Activated CD8-positive, alpha-beta memory T cell treated with anti-CD3 and anti-CD28 coated beads for 36 hours (primary cell): ENCODE data around the gene NOL9. TPM values are rescaled to one million over a fixed set of nuclear protein-coding genes. Genes with fewer than 3 reads are reported as not detected.

ENCODE experiments used
- CTCF ChIA-PET: fragments of 350-600 bp; sonication (Branson Sonifier 250); formaldehyde crosslinking; loops from one replicate; lab custom pipeline; 2021; ENCODE audit warnings: antibody characterized with exemption; lab: Charles Lee
- POLR2A ChIA-PET: fragments of 350-600 bp; sonication (Branson Sonifier 250); formaldehyde crosslinking; loops from one replicate; lab custom pipeline; 2021; ENCODE audit warnings: antibody characterized with exemption; lab: Charles Lee
- total RNA-seq, 2 experiments: library from RNA; stranded (reverse); gene quantifications; one replicate each; pipeline ENCODE4 v1.2.3, GENCODE V29; 2021

NOL9 gene
- total RNA-seq, 2 experiments from 2014 or later, result 59.1 to 59.2 TPM

- CTCF ChIA-PET, result interaction anchor here (0.7 kb wide), 2 partner anchors 11 to 44 kb away, joined by 3 read pairs; no protein-coding TSS in a partner anchor
- POLR2A ChIA-PET, result no interaction called here
Observed at GRCh38 chr1:6546326-6546725, 8.0 kb downstream of the NOL9 start.

GRCh38 chr1:6545276-6546112, 8.8 kb downstream of the NOL9 start:
- ChIA-PET POLR2A (no interaction called here), CTCF (interaction anchor here (0.7 kb wide), 1 partner anchor 12 kb away, joined by 3 read pairs; no protein-coding TSS in a partner anchor)

GRCh38 chr1:6544831-6545230, 9.5 kb downstream of the NOL9 start:
- CTCF ChIA-PET, result no interaction called here
- POLR2A ChIA-PET, result no interaction called here

GRCh38 chr1:6538956-6539355, 15.4 kb downstream of the NOL9 start:
- CTCF ChIA-PET, result no interaction called here
- POLR2A ChIA-PET, result no interaction called here

GRCh38 chr1:6536291-6536690, 18.0 kb downstream of the NOL9 start:
- POLR2A ChIA-PET, result interaction anchor here (0.7 kb wide), 1 partner anchor 17 kb away, joined by 3 read pairs; no protein-coding TSS in a partner anchor

GRCh38 chr1:6535214-6535613, 19.1 kb downstream of the NOL9 start:
- ChIA-PET POLR2A (no interaction called here), CTCF (interaction anchor here (0.5 to 1.1 kb wide), 2 partner anchors 8 to 45 kb away, joined by 3 to 4 read pairs; no protein-coding TSS in a partner anchor)

More at GRCh38 chr1:6536291-6536690, 18.0 kb downstream of the NOL9 start:
- CTCF ChIA-PET, result interaction anchor here (1.1 to 1.4 kb wide), 2 partner anchors 9 to 18 kb away, joined by 4 read pairs; partner anchors contain the start of genes NOL9 and TAS1R1

- POLR2A ChIA-PET, result no interaction called here
- CTCF ChIA-PET, result interaction anchor here (0.6 kb wide), 1 partner anchor 198 kb away, joined by 3 read pairs; no protein-coding TSS in a partner anchor
Observed at GRCh38 chr1:6534248-6534822, 20.0 kb downstream of the NOL9 start.

- POLR2A ChIA-PET, result no interaction called here
- CTCF ChIA-PET, result no interaction called here
Observed at GRCh38 chr1:6531996-6532395, 22.3 kb downstream of the NOL9 start.

GRCh38 chr1:6530504-6531160, 23.7 kb downstream of the NOL9 start:
- ChIA-PET CTCF (no interaction called here), POLR2A (no interaction called here)

GRCh38 chr1:6528492-6528891, 25.8 kb downstream of the NOL9 start:
- POLR2A ChIA-PET, result no interaction called here
- CTCF ChIA-PET, result interaction anchor here (0.9 kb wide), 1 partner anchor 26 kb away, joined by 3 read pairs; the partner anchor contains the start of gene NOL9

GRCh38 chr1:6526316-6526715, 28.0 kb downstream of the NOL9 start:
- POLR2A ChIA-PET, result no interaction called here
- CTCF ChIA-PET, result interaction anchor here (0.8 kb wide), 1 partner anchor 9 kb away, joined by 4 read pairs; no protein-coding TSS in a partner anchor

GRCh38 chr1:6523566-6523965, 30.7 kb downstream of the NOL9 start:
- ChIA-PET POLR2A (no interaction called here), CTCF (interaction anchor here (0.7 to 2.2 kb wide), 4 partner anchors 11 to 46 kb away, joined by 3 to 8 read pairs (median 6); partner anchors contain the start of gene NOL9)

- ChIA-PET CTCF (interaction anchor here (0.7 to 2.3 kb wide), 5 partner anchors 9 to 41 kb away, joined by 3 to 8 read pairs (median 5); partner anchors contain the start of gene NOL9), POLR2A (interaction anchor here (0.8 kb wide), 1 partner anchor 9 kb away, joined by 3 read pairs; no protein-coding TSS in a partner anchor)
Observed at GRCh38 chr1:6521536-6521935, 32.8 kb downstream of the NOL9 start.

- POLR2A ChIA-PET, result no interaction called here
- CTCF ChIA-PET, result no interaction called here
Observed at GRCh38 chr1:6519935-6520671, 34.2 kb downstream of the NOL9 start.

- ChIA-PET POLR2A (no interaction called here), CTCF (no interaction called here)
Observed at GRCh38 chr1:6519491-6519934, 34.8 kb downstream of the NOL9 start.

- CTCF ChIA-PET, result interaction anchor here (0.7 kb wide), 1 partner anchor 80 kb away, joined by 3 read pairs; no protein-coding TSS in a partner anchor
- POLR2A ChIA-PET, result no interaction called here
Observed at GRCh38 chr1:6517435-6517851, 36.9 kb downstream of the NOL9 start.

- POLR2A ChIA-PET, result no interaction called here
- CTCF ChIA-PET, result no interaction called here
Observed at GRCh38 chr1:6515771-6516170, 38.5 kb downstream of the NOL9 start.

GRCh38 chr1:6513320-6513801, 41.0 kb downstream of the NOL9 start:
- ChIA-PET POLR2A (interaction anchor here (1.0 kb wide), 1 partner anchor 8 kb away, joined by 3 read pairs; no protein-coding TSS in a partner anchor), CTCF (interaction anchor here (1.8 to 2.2 kb wide), 2 partner anchors 9 to 23 kb away, joined by 6 to 8 read pairs; no protein-coding TSS in a partner anchor)
